ENCODE data around the gene LHX1. TPM values are rescaled to one million over a fixed set of nuclear protein-coding genes. Genes with fewer than 3 reads are reported as not detected.

Gene LHX1
- total RNA-seq, 4 donors from 2014 or later = not detected

DNA sequence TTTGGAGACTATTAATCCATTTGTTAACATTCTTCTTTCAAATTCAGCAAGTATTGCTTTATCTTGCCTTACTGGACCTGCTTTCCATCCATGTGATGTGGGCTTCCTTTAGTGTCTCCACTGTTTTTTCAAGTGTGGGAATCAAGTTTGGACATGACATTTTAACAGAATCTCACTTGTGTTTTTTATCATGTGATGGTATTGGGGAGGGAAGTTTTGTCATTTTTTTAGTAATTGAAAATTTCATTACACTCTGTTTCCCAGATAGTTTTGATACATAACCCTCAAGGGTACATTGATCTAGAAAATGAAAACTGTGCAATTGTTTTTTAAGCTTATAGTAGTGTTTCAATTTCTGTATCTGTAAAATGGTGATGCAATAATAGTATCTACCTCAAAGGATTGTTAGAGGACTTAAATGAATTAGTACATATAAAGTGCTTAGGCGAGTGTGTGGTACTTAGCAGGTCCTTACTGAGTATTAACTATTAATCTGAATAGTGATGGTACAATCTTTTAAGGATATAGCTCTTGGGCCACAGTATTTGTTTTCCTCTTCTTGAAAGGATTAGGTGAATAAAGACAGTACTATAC is 38.7 kb downstream of the LHX1 start:
- 87% methylated on average over 1 of the region's 1 CpG for WGBS
- TF ChIP-seq CTCF (IDR thresholded peaks at IDR 0.05) = no peak
- no peak for TF ChIP-seq EP300 (IDR thresholded peaks at IDR 0.05)
- TF ChIP-seq POLR2AphosphoS5 (IDR thresholded peaks at IDR 0.05) = no peak
- TF ChIP-seq POLR2A (IDR thresholded peaks at IDR 0.05) = no peak
- Histone ChIP-seq H3K4me1 (peaks cover 29% of the 10 kb centered on the region), H3K9me3 (no peaks in the 10 kb centered on the region), H3K27me3 (no peaks in the 10 kb centered on the region), H3K36me3 (no peaks in the 10 kb centered on the region), H3K27ac (no peak overlapping the region), H3K4me3 (no peak overlapping the region)
- no peak for DNase-seq (ENCODE audit: low spot score in 2 of 2)

GRCh38 chr17:36977066-36977465 is 39.8 kb downstream of the LHX1 start:
- peaks cover 29% of the 10 kb centered on the region for H3K4me1 ChIP-seq
- H3K27ac ChIP-seq = no peak overlapping the region
- no peaks in the 10 kb centered on the region for H3K27me3 ChIP-seq
- H3K9me3 ChIP-seq = no peaks in the 10 kb centered on the region
- TF ChIP-seq CTCF (IDR thresholded peaks at IDR 0.05) (no peak), POLR2A (IDR thresholded peaks at IDR 0.05) (no peak), EP300 (IDR thresholded peaks at IDR 0.05) (no peak), POLR2AphosphoS5 (IDR thresholded peaks at IDR 0.05) (no peak)
- no peak overlapping the region for H3K4me3 ChIP-seq
- H3K36me3 ChIP-seq = no peaks in the 10 kb centered on the region
- 91% methylated on average over 2 of the region's 2 CpGs for WGBS
- DNase-seq (ENCODE audit: low spot score in 2 of 2) = no peak

- Histone ChIP-seq H3K4me3 (no peak overlapping the region), H3K9me3 (no peaks in the 10 kb centered on the region), H3K36me3 (no peaks in the 10 kb centered on the region), H3K4me1 (peaks cover 25% of the 10 kb centered on the region), H3K27me3 (no peaks in the 10 kb centered on the region), H3K27ac (no peak overlapping the region)
- TF ChIP-seq POLR2AphosphoS5 (IDR thresholded peaks at IDR 0.05) (no peak), CTCF (IDR thresholded peaks at IDR 0.05) (no peak), POLR2A (IDR thresholded peaks at IDR 0.05) (no peak), EP300 (IDR thresholded peaks at IDR 0.05) (no peak)
- no peak for DNase-seq (ENCODE audit: low spot score in 2 of 2)
- 96% methylated on average over 2 of the region's 2 CpGs for WGBS
These were observed 40.3 kb downstream of the LHX1 start for GRCh38 chr17:36977568-36977967.

- peaks cover 16% of the 10 kb centered on the region for H3K4me1 ChIP-seq
- TF ChIP-seq EP300 (IDR thresholded peaks at IDR 0.05) (no peak), POLR2AphosphoS5 (IDR thresholded peaks at IDR 0.05) (no peak), CTCF (IDR thresholded peaks at IDR 0.05) (no peak), POLR2A (IDR thresholded peaks at IDR 0.05) (no peak)
- WGBS = 55% methylated on average over 11 of the region's 11 CpGs
- no peaks in the 10 kb centered on the region for H3K36me3 ChIP-seq
- H3K27ac ChIP-seq = no peak overlapping the region
- DNase-seq (ENCODE audit: low spot score in 2 of 2) = no peak
- no peak overlapping the region for H3K4me3 ChIP-seq
- no peaks in the 10 kb centered on the region for H3K9me3 ChIP-seq
- H3K27me3 ChIP-seq = no peaks in the 10 kb centered on the region
These were observed 41.7 kb downstream of the LHX1 start for GRCh38 chr17:36978810-36979564.

DNA sequence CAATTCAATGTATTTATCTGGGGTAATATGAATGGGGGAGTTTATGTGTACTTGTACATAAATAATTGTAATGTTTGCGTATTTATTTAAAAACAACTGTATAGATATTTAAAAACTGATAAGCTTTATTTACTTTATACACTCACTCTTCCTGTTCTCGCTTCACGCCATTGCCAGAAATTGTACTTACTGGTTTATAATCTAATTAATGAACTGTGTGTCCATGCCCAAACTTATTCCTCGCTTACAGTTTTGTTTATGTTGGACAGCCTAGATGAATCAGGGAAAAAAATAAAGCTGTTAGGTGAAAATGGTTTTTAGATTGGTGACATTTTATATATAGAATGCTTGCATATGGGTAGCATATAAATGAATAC is 42.3 kb downstream of the LHX1 start:
- Histone ChIP-seq H3K9me3 (no peaks in the 10 kb centered on the region), H3K4me1 (peaks cover 16% of the 10 kb centered on the region), H3K27ac (no peak overlapping the region), H3K4me3 (no peak overlapping the region), H3K36me3 (no peaks in the 10 kb centered on the region), H3K27me3 (no peaks in the 10 kb centered on the region)
- no peak for DNase-seq (ENCODE audit: low spot score in 2 of 2)
- WGBS = 77% methylated on average over 4 of the region's 4 CpGs
- TF ChIP-seq EP300 (IDR thresholded peaks at IDR 0.05) (no peak), POLR2AphosphoS5 (IDR thresholded peaks at IDR 0.05) (no peak), POLR2A (IDR thresholded peaks at IDR 0.05) (no peak), CTCF (IDR thresholded peaks at IDR 0.05) (no peak)
